Mammary epithelial cell (primary cell): ENCODE results near the gene GPR143.

ENCODE experiments used
- CTCF ChIP-seq, 2 donors: IDR thresholded peaks in 1 of 2; conservative IDR thresholded peaks in 1 of 2; 2 replicates each; pipeline ENCODE4 v1.5.1; 2011 to 2012; ENCODE audit warnings: inconsistent platforms in 2 of 2, low read length in 2 of 2, mild to moderate bottlenecking in 2 of 2, control low read depth in 1 of 2, low read depth in 1 of 2; ENCODE audit not compliant: insufficient read depth in 1 of 2; ENCODE audit errors: extremely low read depth in 1 of 2
- EZH2 ChIP-seq: IDR thresholded peaks from 2 replicates; pipeline ENCODE4 v1.6.1; 2012; ENCODE audit warnings: low read length, inconsistent platforms, borderline replicate concordance

DNA sequence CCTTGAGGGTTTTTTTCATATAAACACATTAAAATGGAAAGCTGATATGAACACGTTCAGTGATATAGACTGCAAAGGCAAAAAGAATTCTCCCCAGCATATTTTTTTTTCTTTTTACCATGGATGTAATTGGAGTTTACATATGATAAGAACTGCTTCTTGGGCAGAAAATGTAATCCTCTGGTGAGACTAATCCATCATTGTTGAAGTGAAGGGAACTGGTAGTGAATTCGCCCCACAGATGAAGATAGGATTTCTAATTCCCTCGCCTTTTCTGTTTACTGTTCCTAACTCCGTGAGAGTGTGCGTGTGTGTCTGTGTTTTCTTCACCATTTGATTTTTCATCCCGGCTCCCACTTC is 88.9 kb downstream of the GPR143 start:
- TF ChIP-seq CTCF (conservative IDR thresholded peaks at IDR 0.05 in 1 of 2, IDR thresholded peaks at IDR 0.05 in 1 of 2; ENCODE audit: extremely low read depth in 1 of 2, insufficient read depth in 1 of 2, low read depth in 1 of 2, low read length in 2 of 2) (no peak), EZH2 (no peak)
